T47D (cell line): ENCODE results near the gene GRIN2B.

ENCODE experiments used
- DNase-seq, 2 experiments: peaks; one replicate each; pipeline versions ENCODE4 v3.0.0 to v3.0.0-alpha.2; 2011 to 2012; ENCODE audit warnings: low read depth in 1 of 2, low spot score in 1 of 2
- JUND ChIP-seq: IDR thresholded peaks from 2 replicates; pipeline ENCODE4 v1.6.1; 2012; ENCODE audit warnings: low read depth
- in situ Hi-C: cut with HindIII; loops from 2 replicates; pipeline ENCODE4 v1.10.0; 2016; ENCODE audit warnings: low sequenced_read_pairs, low pct_unique_long_range_greater_than_20kb

The GRIN2B gene

DNA sequence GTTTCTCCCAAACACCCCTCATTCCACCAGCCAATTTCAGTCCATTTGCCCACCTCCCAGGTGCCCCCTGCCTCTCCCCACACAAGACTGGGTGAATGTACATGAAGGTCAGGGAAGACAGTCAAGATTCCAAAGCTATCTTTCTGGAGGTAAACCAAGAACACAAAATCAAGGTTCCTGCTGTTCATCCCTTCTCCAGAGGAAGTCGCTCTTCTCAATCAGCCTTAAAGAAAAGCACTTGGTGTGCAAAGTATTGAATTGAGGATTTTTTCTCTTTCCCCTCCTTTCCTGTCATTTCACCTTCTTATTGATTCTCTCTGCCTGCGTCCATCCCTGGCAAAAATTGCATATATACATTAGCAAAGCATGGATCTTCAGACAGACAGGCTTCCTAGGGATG lies 4.5 kb downstream of the GRIN2B start:
- TF ChIP-seq JUND = no peak
- no peak for DNase-seq
- in situ Hi-C loops = no loop called here

DNA sequence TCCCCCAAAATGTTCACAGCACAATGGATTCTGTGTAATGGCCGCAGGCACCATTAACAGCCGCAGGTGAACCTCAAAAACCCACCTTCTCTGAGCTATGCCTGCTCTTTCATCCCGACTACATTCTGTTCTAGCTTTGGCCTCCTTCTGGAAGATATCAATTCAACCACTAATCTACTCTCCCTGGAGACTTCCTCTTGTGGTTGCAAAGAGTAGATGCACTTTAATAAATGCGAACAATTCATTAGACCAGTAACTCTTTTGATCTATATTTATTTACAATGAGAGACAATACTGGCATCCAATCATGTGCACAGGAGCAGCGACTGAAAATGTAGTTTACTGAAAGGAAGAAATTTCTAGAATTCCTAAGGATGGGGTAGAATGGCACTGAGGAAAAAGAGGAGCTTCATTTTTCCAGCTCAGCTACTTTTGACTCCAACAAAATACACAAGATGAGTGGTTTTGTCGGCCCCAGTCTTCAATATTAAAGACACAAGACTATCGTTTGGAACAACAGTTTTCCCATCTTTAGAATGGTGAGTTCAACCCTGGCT lies 5.3 kb downstream of the GRIN2B start:
- no peak for TF ChIP-seq JUND
- in situ Hi-C loops = no loop called here
- DNase-seq = no peak

DNA sequence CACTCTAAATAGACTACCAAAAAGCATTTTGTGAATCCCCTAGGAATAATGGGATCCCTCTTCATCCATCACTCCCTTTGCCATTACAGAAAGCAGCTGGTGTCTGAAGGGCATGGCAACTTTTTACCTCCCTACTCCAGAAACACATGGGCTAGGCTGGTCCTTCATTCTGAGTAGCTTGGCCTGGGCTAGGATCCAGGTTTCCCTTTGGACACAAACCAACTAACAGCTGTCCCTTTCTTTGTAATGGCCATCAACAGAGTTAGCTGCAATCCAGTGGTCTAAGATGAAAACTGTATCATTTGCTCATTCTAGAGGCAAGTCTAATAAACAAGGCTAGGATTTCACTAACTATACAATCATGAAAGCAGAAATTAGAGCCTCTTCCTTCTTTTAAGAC lies 7.4 kb downstream of the GRIN2B start:
- no peak for DNase-seq
- TF ChIP-seq JUND = no peak
- in situ Hi-C loops = no loop called here

- TF ChIP-seq JUND = no peak
- in situ Hi-C loops = no loop called here
- DNase-seq = no peak
Observed at GRCh38 chr12:13970803-13971202, 10.6 kb downstream of the GRIN2B start.

- DNase-seq = no peak
- in situ Hi-C loops = no loop called here
- no peak for TF ChIP-seq JUND
Observed at GRCh38 chr12:13968281-13968680, 13.1 kb downstream of the GRIN2B start.

- no peak for DNase-seq
- no peak for TF ChIP-seq JUND
- in situ Hi-C loops = no loop called here
Observed at GRCh38 chr12:13964666-13965065, 16.7 kb downstream of the GRIN2B start.

- no peak for DNase-seq
- in situ Hi-C loops = no loop called here
- TF ChIP-seq JUND = no peak
Observed at GRCh38 chr12:13962699-13963098, 18.7 kb downstream of the GRIN2B start.

- DNase-seq = no peak
- TF ChIP-seq JUND = no peak
- in situ Hi-C loops = no loop called here
Observed at GRCh38 chr12:13961971-13962370, 19.4 kb downstream of the GRIN2B start.

- DNase-seq = no peak
- no peak for TF ChIP-seq JUND
- in situ Hi-C loops = no loop called here
Observed at GRCh38 chr12:13959131-13959723, 22.2 kb downstream of the GRIN2B start.

DNA sequence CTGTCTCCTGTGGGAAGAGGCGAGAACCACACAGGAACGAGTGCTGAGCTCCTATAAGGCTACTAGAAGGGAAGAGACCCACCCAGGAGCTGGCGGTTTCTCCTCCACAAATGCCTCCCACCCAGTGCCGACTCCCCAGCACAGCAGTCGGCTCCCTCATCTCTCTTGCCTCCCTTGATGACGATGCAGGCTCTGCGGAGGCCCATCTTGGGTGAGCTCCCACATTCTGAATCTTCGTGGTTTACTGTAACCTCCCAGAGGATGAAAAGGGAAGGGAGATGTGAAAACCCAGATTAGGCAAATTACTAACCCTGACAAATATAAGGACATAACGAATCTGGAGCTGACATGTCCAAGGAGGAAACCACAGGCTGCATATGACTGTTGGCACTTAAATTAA lies 23.8 kb downstream of the GRIN2B start:
- in situ Hi-C loops = no loop called here
- no peak for TF ChIP-seq JUND
- DNase-seq = no peak

DNA sequence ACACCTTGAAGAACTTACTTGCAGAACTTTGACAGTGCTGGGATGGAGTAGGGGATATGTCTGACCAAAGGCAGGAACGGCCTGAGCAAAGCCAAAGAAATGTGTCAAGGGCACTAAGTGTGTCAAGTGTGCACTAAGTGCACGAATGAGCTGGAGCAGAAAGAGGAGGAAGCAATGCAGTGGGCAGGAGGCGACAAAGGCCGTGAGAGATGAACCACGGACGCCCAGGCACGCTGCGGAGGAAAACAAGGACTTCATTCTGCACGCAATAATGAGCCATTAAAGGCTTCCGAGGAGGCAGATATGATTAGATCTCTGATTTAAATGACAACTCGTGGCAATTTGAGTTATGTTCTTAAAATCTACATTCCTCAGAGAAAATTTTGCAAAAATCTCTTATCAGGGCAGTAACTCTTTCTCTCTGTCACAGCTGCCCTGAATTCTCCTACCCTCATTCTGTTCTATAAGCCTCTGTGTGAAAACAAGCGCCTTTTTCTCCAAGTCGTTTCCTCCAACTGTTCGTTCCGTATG lies 25.3 kb downstream of the GRIN2B start:
- in situ Hi-C loops = no loop called here
- TF ChIP-seq JUND = no peak
- DNase-seq = no peak

- DNase-seq = no peak
- in situ Hi-C loops = no loop called here
- no peak for TF ChIP-seq JUND
Observed at GRCh38 chr12:13952096-13952495, 29.3 kb downstream of the GRIN2B start.

DNA sequence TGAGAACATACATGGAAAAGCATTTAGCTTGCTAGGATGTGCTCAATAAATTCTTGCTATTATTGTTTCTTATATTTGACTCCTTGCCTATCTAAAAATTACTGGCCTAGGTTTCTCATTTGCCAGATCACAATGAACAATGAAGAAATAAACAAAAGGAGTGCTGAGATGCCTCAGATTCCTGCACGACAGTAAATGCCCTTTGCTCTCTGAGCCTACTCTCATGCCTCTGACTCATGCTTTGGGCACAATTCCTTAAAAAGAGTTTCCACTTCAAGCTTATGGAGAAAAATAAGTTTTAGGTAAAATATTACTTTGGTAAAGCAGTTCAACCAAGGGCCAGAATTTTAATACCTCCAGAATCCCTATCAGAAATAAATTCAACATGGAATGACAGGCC lies 30.9 kb downstream of the GRIN2B start:
- in situ Hi-C loops = no loop called here
- no peak for DNase-seq
- TF ChIP-seq JUND = no peak

DNA sequence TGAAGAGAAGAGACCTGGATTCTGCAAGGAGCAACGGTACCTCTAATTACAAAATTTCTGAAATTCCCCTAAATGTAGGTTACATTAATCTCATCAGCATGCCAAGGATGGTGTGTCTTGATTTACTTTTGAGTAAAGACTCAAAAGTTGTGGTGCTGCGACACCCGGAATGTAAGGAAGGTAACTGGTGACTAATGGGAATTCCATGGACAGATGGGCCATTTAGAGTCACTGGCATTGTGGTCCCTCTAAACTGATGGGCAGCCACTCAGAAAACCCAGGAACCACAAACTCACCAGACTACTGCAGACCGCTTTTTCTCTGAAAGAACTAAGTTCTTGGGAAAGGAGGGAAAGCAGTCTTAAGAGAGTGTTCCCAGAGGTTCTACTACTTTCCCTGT lies 32.8 kb downstream of the GRIN2B start:
- no peak for TF ChIP-seq JUND
- in situ Hi-C loops = no loop called here
- DNase-seq = no peak
